ENCODE data around the gene KDM2B.
"Not testable (repeated sequence)": the region's sequence is repeated elsewhere in the genome, so short reads cannot be mapped to it uniquely, and the experiment has no call there.

Gene KDM2B

DNA sequence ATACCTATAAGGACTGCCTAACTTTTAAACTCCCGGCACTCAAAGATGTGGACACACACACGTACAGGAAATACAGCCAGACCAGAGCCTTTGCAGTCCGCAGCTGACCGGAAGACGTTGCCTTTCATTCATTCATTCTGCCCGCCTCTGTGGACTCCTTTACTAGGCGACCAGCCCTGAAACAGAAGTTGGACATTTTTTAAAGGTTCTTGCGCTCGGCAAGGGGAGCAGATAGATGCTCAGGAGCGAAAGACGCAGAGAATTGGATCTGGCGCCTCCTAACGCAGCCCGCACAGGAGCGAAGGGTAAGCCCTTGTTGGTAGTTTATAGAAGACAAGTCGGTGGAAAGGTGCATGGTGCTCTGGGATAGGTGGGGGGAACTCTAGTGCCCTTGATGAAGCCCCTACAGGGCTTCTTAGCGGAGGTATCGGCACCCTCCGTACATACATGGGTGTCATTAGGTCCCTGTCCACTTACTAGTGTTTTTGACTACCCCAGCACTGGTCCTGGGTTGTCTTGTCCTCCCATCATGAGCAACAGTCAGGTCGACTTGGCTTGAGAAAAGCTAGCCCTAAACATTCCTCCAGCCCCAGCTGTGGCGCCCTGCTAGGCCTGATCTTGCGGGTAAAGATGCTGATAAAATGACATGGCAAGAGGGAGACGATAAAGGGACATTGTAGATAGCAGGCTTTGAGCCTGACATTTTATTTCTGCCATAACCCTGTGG is at the start of gene KDM2B:
Gene KDM2B, minus strand, starts transcription at position 65 of the 727 bp plus-strand sequence. CDS start 112 bp downstream, outside the sequence.
- no peak for DNase-seq

- DNase-seq = no peak
Measured at GRCh38 chr12:121628536-121628935, 47.7 kb upstream of the KDM2B start.

DNA sequence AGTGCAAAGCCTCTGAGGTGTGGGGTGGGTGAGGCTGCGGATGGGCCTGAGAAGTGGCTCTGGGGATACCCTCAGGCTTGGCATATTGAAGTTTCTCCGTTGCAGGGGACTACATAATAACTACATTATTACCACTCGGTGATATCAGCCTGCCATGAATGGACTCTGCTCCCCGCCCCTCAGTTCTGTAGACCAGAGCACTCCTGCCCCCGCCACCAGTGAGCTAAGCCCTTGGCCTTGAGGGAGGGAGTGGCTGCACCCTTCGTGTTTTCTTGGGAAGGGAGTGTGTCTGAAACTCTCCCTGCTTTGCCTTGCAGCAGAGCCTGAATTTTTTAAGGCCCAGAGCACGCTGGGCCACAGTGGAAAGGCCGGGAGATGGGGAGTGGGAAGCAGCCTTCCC is 47.2 kb upstream of the KDM2B start:
- no peak for DNase-seq

GRCh38 chr12:121626853-121627640 is 46.2 kb upstream of the KDM2B start:
- DNase-seq = no peak

DNA sequence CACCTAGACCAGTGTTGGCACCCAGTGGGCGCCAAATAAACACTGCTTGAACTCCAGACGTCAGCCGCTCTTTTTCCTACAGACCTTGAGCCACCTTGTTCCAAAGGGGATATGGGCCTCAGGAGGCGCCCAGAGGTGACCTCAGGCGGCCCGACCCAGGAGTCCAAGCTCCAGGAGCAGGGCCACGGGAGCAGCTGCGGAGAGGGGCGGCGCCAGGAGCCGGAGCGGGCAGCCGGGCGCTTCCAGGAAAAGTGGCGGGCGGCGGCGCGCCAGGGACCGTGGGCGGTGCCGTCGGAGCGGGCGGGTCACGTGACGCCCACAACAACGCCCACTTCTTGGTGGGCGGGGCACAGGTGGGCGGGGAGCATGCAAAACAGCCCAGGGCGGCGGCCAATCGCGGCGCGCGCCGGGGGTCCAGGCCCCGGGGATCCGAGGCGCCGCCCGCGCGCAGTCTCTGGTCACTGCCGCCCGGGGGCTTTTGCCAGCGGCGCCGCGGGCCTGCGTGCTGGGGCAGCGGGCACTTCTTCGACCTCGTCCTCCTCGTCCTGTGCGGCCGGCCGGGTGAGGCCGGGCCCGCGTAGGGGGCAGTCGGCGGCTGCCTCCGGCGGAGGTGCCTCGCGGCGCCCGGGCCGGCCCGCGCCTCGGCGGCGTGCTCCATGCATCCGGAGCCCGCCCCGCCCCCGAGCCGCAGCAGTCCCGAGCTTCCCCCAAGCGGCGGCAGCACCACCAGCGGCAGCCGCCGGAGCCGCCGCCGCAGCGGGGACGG is 45.4 kb upstream of the KDM2B start, which contains the start of gene ORAI1:
Gene ORAI1, plus strand, starts transcription at position 444 of the 766 bp plus-strand sequence.
- peak; percentile 74 for DNase-seq

DNA sequence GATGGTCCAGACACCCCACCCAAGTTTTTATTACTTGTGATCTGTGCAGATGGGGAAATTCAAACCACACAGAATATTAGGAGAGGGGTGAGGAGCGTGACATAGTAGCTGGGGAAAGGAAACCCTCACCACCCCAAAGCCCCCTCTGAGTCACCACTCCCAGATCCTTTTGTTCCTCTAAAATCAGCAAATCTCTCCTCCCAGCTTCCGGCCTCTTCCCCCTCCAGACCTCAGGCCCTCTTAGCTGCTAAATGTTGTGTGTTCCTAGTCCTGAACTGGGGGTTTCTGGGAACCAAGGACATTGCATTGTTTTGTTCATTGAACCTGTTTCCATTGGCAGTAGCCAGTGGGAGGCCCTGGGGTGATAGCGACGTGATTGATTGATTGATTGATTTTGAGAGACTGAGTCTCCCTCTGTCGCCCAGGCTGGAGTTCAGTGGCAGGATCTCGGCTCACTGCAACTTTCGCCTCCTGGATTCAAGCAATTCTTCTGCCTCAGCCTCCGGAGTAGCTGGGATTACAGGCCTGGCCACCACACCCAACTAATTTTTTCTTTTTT is 39.6 kb upstream of the KDM2B start:
- DNase-seq = no peak

DNA sequence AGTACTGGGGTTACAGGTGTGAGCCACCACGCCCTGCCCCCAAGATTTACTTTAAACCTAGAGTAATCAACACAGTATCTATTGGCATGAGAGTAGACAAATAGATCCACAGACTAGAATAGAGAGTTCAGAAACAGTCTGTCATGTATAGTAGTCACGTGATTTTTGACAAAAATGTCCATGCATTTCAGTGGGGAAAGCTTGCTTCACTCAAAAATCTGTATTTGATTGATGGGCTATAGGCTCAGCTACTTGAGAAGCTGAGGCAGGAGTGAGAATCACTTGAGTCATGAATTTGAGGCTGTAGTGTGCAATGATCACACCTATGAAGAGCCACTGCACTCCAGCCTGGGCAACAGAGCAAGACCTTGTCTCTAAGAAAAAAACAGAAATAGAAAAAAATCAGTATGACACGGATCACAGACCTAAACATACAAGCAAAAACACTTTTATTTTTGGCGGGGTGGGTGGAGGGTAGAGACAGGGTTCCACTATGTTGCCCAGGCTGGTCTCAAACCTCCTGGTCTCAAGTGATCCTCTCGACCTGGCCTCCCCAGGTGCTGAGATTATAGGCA is 37.9 kb upstream of the KDM2B start:
- no peak for DNase-seq

DNA sequence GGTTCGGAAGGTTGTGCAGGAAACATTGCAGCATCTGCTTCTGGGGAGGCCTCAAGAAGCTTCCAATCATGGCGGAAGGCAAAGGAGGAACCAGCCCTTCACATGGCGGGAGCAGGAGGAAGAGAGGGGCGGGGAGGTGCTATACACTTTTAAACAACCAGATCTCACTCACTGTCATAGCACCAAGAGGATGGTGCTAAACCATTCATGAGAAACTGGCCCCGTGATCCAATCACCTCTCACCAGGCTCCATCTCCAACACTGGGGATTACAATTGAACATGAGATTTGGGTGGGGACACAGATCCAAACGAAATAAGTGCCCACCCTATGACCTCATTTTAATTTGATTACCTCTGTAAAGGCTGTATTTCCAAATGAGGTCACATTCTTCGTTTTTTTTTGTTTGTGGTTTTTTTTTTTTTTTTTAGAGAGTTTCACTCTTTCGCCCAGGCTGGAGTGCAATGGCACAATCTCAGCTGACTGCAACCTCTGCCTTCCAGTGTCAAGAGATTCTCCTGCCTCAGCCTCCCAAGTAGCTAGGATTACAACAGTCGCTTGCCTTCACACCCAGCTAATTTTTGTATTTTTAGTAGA is 34.1 kb upstream of the KDM2B start:
- DNase-seq = no peak

DNA sequence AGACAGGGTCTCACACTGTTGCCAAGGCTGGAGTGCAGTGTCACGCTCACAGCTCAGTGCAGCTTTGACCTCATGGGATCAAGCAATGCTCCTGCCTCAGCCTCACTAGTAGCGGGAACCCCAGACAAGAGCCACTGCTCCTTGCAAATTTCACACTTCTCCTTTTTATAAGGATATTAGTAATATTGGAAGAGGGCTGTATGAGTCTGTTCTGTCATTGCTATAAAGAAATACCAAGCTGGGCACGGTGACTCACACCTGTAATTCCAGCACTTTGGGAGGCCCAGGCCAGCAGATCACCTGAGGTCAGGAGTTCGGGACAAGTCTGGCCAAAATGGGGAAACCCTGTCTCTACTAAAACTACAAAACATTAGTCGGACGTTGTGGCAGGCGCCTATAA is 32.6 kb upstream of the KDM2B start:
- no peak for DNase-seq

DNA sequence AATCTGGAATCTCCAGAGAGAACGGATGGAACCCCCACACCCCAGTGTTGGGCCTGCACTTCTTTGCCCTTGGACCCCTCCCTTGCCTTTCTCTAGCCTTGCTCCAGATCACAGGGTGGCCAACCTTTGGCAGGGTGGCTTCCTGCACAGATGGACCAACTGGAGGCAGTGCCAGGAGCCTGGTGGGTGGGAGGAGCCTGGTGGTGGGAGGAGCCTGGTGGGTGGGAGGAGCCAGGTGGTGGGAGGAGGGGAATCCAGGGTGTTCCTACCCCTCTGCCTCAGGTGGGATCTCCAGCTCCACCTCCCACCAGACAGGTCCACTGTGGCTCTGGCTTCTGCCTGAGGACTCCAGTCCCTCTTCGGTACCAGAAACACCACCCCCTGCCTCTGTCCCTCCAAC is 30.5 kb upstream of the KDM2B start:
- DNase-seq = no peak

- DNase-seq = no peak
Measured at GRCh38 chr12:121610239-121611149, 29.7 kb upstream of the KDM2B start.

DNA sequence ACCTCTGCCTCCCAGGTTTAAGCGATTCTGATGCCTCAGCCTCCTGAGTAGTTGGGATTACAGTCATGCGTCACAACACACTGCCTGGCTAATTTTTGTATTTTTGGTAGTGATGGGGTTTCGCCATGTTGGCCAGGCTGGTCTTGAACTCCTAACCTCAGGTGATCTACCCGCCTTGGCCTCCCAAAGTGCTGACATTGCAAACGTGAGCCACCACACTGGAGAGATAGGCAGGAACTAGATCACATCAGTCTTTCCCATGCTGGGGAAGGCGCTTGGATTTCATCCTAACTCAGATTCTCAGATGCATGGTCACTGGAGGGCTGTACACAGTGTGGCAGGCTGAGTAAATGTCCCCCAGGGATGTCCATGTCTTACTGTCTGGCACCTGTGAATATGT is 27.5 kb upstream of the KDM2B start:
- no peak for DNase-seq

- no peak for DNase-seq
Measured at GRCh38 chr12:121603581-121603980, 22.8 kb upstream of the KDM2B start.

GRCh38 chr12:121602766-121603165 is 21.9 kb upstream of the KDM2B start:
- no peak for DNase-seq

DNA sequence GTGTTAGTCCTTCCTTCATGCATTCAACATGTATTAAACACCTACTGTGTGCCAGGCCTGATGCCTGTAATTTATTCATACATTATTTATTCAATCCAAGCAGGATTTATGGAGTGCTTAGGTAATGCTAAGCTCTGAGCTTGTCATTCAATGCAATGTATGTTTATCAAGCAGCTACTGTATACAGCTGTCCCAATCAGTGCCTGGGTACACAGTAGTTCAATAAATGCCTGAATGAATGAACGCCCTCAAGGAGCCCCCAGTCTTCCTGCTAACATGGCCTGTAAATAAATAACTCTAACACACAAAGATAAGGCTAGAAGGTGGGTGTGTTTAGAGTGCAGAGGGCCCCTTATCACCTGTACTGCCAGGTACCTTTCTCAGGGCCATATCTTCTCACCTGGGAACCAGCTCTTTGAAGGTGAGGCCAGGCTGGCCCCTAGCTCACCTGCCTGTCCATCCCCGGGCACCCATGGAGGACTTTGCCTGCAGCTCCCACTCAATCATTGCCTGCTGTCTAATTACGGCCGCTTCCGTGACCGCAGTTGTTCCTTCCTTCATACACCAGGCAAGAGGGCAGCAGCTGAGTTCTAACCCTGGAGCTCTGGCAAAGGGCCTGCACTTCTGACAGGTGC is 20.0 kb upstream of the KDM2B start:
- no peak for DNase-seq

DNA sequence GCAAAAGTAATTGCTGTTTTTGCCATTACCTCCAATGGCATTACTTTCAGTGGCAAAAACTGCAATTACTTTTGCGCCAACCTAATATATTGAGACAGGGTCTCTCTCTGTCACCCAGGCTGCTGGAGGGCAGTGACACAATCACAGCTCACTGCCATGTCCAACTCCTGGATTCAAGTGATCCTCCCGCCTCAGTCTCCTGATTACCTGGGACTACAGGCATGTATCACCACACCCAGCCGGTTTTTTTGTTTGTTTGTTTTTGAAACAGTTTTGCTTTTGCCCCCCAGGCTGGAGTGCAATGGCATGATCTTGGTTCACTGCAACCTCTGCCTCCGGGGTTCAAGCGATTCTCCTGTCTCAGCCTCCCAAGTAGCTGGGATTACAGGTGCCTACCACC is 15.7 kb upstream of the KDM2B start:
- no peak for DNase-seq

GRCh38 chr12:121595520-121595919 is 14.7 kb upstream of the KDM2B start:
- no peak for DNase-seq

- no peak for DNase-seq
Measured at GRCh38 chr12:121592320-121592719, 11.5 kb upstream of the KDM2B start.

GRCh38 chr12:121590476-121591143 is 9.8 kb upstream of the KDM2B start:
- no peak for DNase-seq

DNA sequence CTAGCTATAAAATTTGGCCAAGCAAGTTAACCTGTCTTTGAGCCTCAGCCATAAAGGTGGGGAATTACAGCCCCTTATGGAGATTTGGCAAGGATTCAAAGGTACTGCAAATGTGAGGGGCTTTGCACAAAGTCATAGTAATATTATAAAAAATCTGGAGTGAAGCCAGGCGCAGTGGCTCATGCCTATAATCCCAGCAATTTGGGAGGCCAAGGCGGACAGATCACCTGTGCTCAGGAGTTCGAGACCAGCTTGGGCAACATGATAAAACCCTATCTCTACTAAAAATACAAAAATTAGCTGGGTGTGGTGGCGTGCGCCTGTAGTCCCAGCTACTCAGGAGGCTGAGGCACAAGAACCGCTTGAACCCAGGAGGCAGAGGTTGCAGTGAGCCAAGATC is 4.1 kb upstream of the KDM2B start:
- DNase-seq = not testable (repeated sequence)

Data from NCI-H1417 treated with DMSO at 0.1 percent for 48 hours (cell line).